Keratinocyte (primary cell): Measurements from ENCODE around the gene TOPAZ1. TPM values are rescaled to one million over a fixed set of nuclear protein-coding genes. Genes with fewer than 3 reads are reported as not detected.

ENCODE experiments used
- DNase-seq: peaks from one replicate; pipeline ENCODE4 v3.0.0-alpha.2; 2011; ENCODE audit warnings: low read depth, missing footprints, low spot score
- FAIRE-seq: peaks from 2 replicates; lab custom pipeline; 2011; peaks lifted over from hg19 to GRCh38; lab: Jason Lieb, UNC
- H2AFZ ChIP-seq: 2 replicates; pipeline ENCODE4 v1.6.0; 2012; ENCODE audit warnings: low read length, control low read depth, inconsistent platforms; ENCODE audit not compliant: control insufficient read depth
- H3K27ac ChIP-seq: 2 replicates; pipeline ENCODE4 v1.5.1; 2011; ENCODE audit warnings: low read length; ENCODE audit not compliant: control insufficient read depth, insufficient read depth
- H3K27me3 ChIP-seq: 3 replicates; pipeline ENCODE4 v1.6.0; 2011; ENCODE audit warnings: low read length; ENCODE audit not compliant: control insufficient read depth, insufficient read depth; ENCODE audit errors: extremely low read depth
- H3K36me3 ChIP-seq, 2 experiments: 2 replicates in 1 of 2; 3 replicates in 1 of 2; pipeline ENCODE4 v1.5.1; 2011; ENCODE audit warnings: low read length in 2 of 2, mild to moderate bottlenecking in 1 of 2; ENCODE audit not compliant: control insufficient read depth in 2 of 2, insufficient read depth in 2 of 2; ENCODE audit errors: extremely low read depth in 1 of 2
- H3K4me1 ChIP-seq: 3 replicates; pipeline ENCODE4 v1.5.1; 2011; ENCODE audit warnings: low read length; ENCODE audit not compliant: control insufficient read depth, insufficient read depth; ENCODE audit errors: extremely low read depth
- H3K4me2 ChIP-seq: 3 replicates; pipeline ENCODE4 v1.6.0; 2011; ENCODE audit warnings: low read depth, low read length; ENCODE audit not compliant: control insufficient read depth, insufficient read depth; ENCODE audit errors: extremely low read depth
- H3K4me3 ChIP-seq, 3 experiments: fragments of 200-600 bp in 1 of 3; sonication (generic) in 1 of 3; 2 replicates in 2 of 3; 3 replicates in 1 of 3; pipeline ENCODE4 v1.5.1; 2011 to 2016; ENCODE audit warnings: low read length in 3 of 3, mild to moderate bottlenecking in 3 of 3, control low read depth in 2 of 3, inconsistent platforms in 1 of 3, low read depth in 1 of 3, mixed read lengths in 1 of 3, mixed run types in 1 of 3, moderate library complexity in 1 of 3; ENCODE audit not compliant: control insufficient read depth in 2 of 3, insufficient read depth in 2 of 3; ENCODE audit errors: extremely low read depth in 1 of 3
- H3K79me2 ChIP-seq: 2 replicates; pipeline ENCODE4 v1.6.0; 2012; ENCODE audit warnings: low read length; ENCODE audit not compliant: control insufficient read depth, insufficient read depth
- H3K9ac ChIP-seq: 3 replicates; pipeline ENCODE4 v1.6.0; 2011; ENCODE audit warnings: low read length; ENCODE audit not compliant: control insufficient read depth, insufficient read depth; ENCODE audit errors: extremely low read depth
- H3K9me1 ChIP-seq: 3 replicates; pipeline ENCODE4 v1.6.0; 2011; ENCODE audit warnings: low read length; ENCODE audit not compliant: control insufficient read depth, insufficient read depth; ENCODE audit errors: extremely low read depth
- H3K9me3 ChIP-seq: 2 replicates; pipeline ENCODE4 v1.5.1; 2012; ENCODE audit warnings: low read depth, low read length; ENCODE audit not compliant: control insufficient read depth
- H4K20me1 ChIP-seq: 3 replicates; pipeline ENCODE4 v1.6.0; 2011; ENCODE audit warnings: low read length; ENCODE audit not compliant: control insufficient read depth, insufficient read depth; ENCODE audit errors: extremely low read depth
- CTCF ChIP-seq, 3 experiments: IDR thresholded peaks in 1 of 3; conservative IDR thresholded peaks in 1 of 3; optimal IDR thresholded peaks in 1 of 3; 2 replicates in 2 of 3; 3 replicates in 1 of 3; pipeline versions ENCODE3 to v1.5.1; 2011; ENCODE audit warnings: low read length in 3 of 3, mild to moderate bottlenecking in 3 of 3, moderate library complexity in 2 of 3, control low read depth in 1 of 3, inconsistent platforms in 1 of 3; ENCODE audit not compliant: insufficient read depth in 2 of 3; ENCODE audit errors: extremely low read depth in 1 of 3
- EZH2 ChIP-seq: IDR thresholded peaks from one replicate; pipeline ENCODE4 v1.6.1; 2012; ENCODE audit warnings: inconsistent platforms, mild to moderate bottlenecking, low read length, moderate library complexity
- dilution Hi-C: fragments of 300-500 bp; cut with MboI; formaldehyde crosslinking; loops from one replicate; pipeline ENCODE4 v1.7.0; 2020; ENCODE audit warnings: low sequenced_read_pairs; ENCODE audit not compliant: extremely low pct_ligation_motif_present
- polyA plus RNA-seq, 5 experiments: library from polyadenylated mRNA; depleted of rRNA in 3 of 5; stranded (reverse) in 3 of 5; stranded (forward) in 1 of 5; unstranded in 1 of 5; fragments of >200 nt; gene quantifications; 1 replicate in 1 of 5; 2 replicates in 3 of 5; 3 replicates in 1 of 5; pipeline versions ENCODE4 v1.2.1 to v1.2.3, GENCODE V29; 2011 to 2012; ENCODE audit warnings: missing spikeins in 2 of 5, low read depth in 1 of 5, low replicate concordance in 1 of 5

Gene TOPAZ1
- polyA plus RNA-seq, 1 donor (not counting 4 experiments of a cell fraction or from before 2014, with no cell fraction given): not detected

- Histone ChIP-seq H3K4me2 (no peak overlapping the region), H3K9me3 (no peaks in the 10 kb centered on the region), H3K4me3 (no peak overlapping the region), H3K36me3 (no peaks in the 10 kb centered on the region), H3K27me3 (no peaks in the 10 kb centered on the region), H3K4me1 (peaks cover 3% of the 10 kb centered on the region), H4K20me1 (no peaks in the 10 kb centered on the region), H3K27ac (no peak overlapping the region), H3K9me1 (no peaks in the 10 kb centered on the region), H2AFZ (no peak overlapping the region), H3K79me2 (no peaks in the 10 kb centered on the region), H3K9ac (no peak overlapping the region)
- DNase-seq (no peak), FAIRE-seq (no peak)
- no peak for TF ChIP-seq CTCF (optimal IDR thresholded peaks at IDR 0.05 in 1 of 3, IDR thresholded peaks at IDR 0.05 in 1 of 3, conservative IDR thresholded peaks at IDR 0.05 in 1 of 3; ENCODE audit: extremely low read depth in 1 of 3, insufficient read depth in 2 of 3, low read length in 3 of 3)
- TF ChIP-seq EZH2: no peak
- dilution Hi-C loops: no loop called here
Measured at GRCh38 chr3:44234648-44235268, 6.9 kb upstream of the TOPAZ1 start.

GRCh38 chr3:44235604-44236484, 5.8 kb upstream of the TOPAZ1 start:
- H4K20me1 ChIP-seq: no peaks in the 10 kb centered on the region
- no peak overlapping the region for H3K27ac ChIP-seq
- no peak overlapping the region for H3K4me2 ChIP-seq
- no peak overlapping the region for H3K4me3 ChIP-seq
- FAIRE-seq (peak; percentile 85), DNase-seq (peak; percentile 62)
- H3K9ac ChIP-seq: no peak overlapping the region
- H3K9me3 ChIP-seq: no peaks in the 10 kb centered on the region
- no peaks in the 10 kb centered on the region for H3K9me1 ChIP-seq
- dilution Hi-C loops: no loop called here
- H3K4me1 ChIP-seq: peaks cover 3% of the 10 kb centered on the region
- no peak overlapping the region for H2AFZ ChIP-seq
- no peaks in the 10 kb centered on the region for H3K27me3 ChIP-seq
- TF ChIP-seq CTCF (optimal IDR thresholded peaks at IDR 0.05 in 1 of 3, IDR thresholded peaks at IDR 0.05 in 1 of 3, conservative IDR thresholded peaks at IDR 0.05 in 1 of 3; ENCODE audit: extremely low read depth in 1 of 3, insufficient read depth in 2 of 3, low read length in 3 of 3): peak; percentile 50 to 71 (median 70)
- TF ChIP-seq EZH2: no peak
- H3K79me2 ChIP-seq: no peaks in the 10 kb centered on the region
- no peaks in the 10 kb centered on the region for H3K36me3 ChIP-seq
